ENCODE data around the gene TELO2. TPM values are rescaled to one million over a fixed set of nuclear protein-coding genes. Genes with fewer than 3 reads are reported as not detected.

The TELO2 gene
- total and polyA plus RNA-seq, 4 donors: 12.9 to 19.3 (median 16.2) TPM

DNA sequence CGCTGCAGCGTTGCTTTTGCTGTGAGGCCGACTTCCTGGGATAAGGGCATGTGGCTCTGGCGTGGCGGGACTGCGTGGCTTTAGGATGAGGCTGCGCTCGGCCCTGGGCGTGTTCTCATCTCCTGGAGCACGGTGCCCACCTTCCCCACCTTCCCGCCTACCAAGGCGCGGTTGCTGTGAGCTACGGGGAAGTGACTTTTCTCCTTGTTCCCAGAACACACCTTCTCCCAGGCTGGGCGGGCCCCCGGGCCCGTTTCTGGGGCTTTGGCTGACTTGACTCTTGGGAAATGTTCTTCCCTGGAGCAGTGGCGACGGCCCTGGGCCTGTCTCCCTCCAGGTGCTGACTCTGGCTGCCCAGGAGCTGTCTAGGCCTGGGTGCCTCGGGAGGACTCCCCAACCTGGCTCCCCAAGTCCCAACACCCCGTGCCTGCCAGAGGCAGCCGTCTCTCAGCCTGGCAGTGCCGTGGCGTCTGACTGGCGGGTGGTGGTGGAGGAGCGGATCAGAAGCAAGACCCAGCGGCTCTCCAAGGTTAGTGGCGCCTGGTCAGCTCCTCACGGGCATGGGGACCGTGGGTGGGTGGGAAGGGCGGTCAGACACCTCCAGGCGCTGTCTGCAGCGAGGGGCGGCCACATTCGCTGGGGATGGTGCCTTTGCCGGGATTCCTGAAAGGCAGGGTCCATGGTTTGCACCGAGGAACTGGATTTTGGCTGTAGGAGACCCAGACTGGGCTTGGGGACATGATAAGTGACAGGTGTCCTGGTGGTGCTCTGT, 12.1 kb downstream of the TELO2 start:
- no peaks in the 10 kb centered on the region for H3K9me3 ChIP-seq (ENCODE audit: control insufficient read depth in 4 of 4, low read length in 3 of 4)
- TF ChIP-seq CTCF (IDR thresholded peaks at IDR 0.05; ENCODE audit: low read depth, low read length, missing input control) (no peak), YY1 (IDR thresholded peaks at IDR 0.05) (no peak), SP1 (IDR thresholded peaks at IDR 0.05) (no peak), HNF4A (conservative IDR thresholded peaks at IDR 0.05) (no peak), RAD21 (IDR thresholded peaks at IDR 0.05) (no peak), ZBTB33 (IDR thresholded peaks at IDR 0.05) (no peak), TAF1 (conservative IDR thresholded peaks at IDR 0.05) (no peak), FOXA2 (IDR thresholded peaks at IDR 0.05) (no peak)
- TF ChIP-seq, protein P1, sequence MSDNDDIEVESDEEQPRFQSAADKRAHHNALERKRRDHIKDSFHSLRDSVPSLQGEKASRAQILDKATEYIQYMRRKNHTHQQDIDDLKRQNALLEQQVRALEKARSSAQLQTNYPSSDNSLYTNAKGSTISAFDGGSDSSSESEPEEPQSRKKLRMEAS (IDR thresholded peaks at IDR 0.05): no peak
- peaks cover 4 to 36% (median 19%) of the 10 kb centered on the region in 4 donors for H3K36me3 ChIP-seq (ENCODE audit: control insufficient read depth in 4 of 4, insufficient read depth in 3 of 4, low read depth in 1 of 4, low read length in 3 of 4)
- H3K9ac ChIP-seq (ENCODE audit: low read depth in 1 of 2, low read length in 2 of 2): no peak overlapping the region
- H3K4me1 ChIP-seq (ENCODE audit: control insufficient read depth in 4 of 4, insufficient read depth in 4 of 4, low read length in 3 of 4): no peaks in the 10 kb centered on the region
- WGBS: 97% methylated on average over 37 of the region's 37 CpGs
- no peak for DNase-seq (ENCODE audit: low spot score)
- H3K27ac ChIP-seq (ENCODE audit: low read depth in 1 of 2, low read length in 2 of 2): no peak overlapping the region
- no peaks in the 10 kb centered on the region for H3K27me3 ChIP-seq (ENCODE audit: control insufficient read depth in 4 of 4, insufficient read depth in 4 of 4, low read length in 3 of 4)
- H3K4me3 ChIP-seq (ENCODE audit: low read depth in 1 of 3, low read length in 3 of 3): no peak overlapping the region

DNA sequence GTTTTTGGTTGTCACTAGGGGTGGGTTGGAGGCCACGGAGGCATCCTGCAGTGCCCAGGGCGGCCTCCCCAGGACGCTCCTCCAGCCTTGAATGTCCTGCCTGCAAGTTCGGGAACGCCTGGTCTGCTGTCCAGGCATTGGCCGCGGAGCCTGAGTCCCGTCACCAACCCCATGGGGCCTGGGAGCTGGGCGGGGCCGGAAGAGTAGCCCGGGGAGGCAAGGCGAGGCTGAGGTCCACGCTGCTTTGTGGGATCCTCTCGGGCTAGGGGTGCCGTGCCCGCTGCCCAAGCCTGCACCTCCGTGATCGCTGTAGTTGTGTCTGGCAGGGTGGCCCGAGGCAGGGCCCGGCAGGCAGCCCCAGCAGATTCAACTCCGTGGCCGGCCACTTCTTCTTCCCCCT, 12.8 kb downstream of the TELO2 start:
- TF ChIP-seq NR2F2 (IDR thresholded peaks at IDR 0.05) (no peak), FOXA2 (IDR thresholded peaks at IDR 0.05) (no peak), TAF1 (conservative IDR thresholded peaks at IDR 0.05) (no peak), JUND (IDR thresholded peaks at IDR 0.05) (no peak), CTCF (IDR thresholded peaks at IDR 0.05; ENCODE audit: low read depth, low read length, missing input control) (no peak), HNF4A (conservative IDR thresholded peaks at IDR 0.05) (no peak), HNF4G (IDR thresholded peaks at IDR 0.05) (no peak), REST (IDR thresholded peaks at IDR 0.05) (no peak)
- TF ChIP-seq, protein P1 (IDR thresholded peaks at IDR 0.05): no peak
- Histone ChIP-seq H3K36me3 (ENCODE audit: control insufficient read depth in 4 of 4, insufficient read depth in 3 of 4, low read depth in 1 of 4, low read length in 3 of 4) (peaks cover 4 to 34% (median 20%) of the 10 kb centered on the region in 4 donors), H3K4me1 (ENCODE audit: control insufficient read depth in 4 of 4, insufficient read depth in 4 of 4, low read length in 3 of 4) (no peaks in the 10 kb centered on the region), H3K9ac (ENCODE audit: low read depth in 1 of 2, low read length in 2 of 2) (no peak overlapping the region), H3K27ac (ENCODE audit: low read depth in 1 of 2, low read length in 2 of 2) (no peak overlapping the region), H3K9me3 (ENCODE audit: control insufficient read depth in 4 of 4, low read length in 3 of 4) (no peaks in the 10 kb centered on the region), H3K4me3 (ENCODE audit: low read depth in 1 of 3, low read length in 3 of 3) (no peak overlapping the region), H3K27me3 (ENCODE audit: control insufficient read depth in 4 of 4, insufficient read depth in 4 of 4, low read length in 3 of 4) (no peaks in the 10 kb centered on the region)
- 97% methylated on average over 22 of the region's 22 CpGs for WGBS
- DNase-seq (ENCODE audit: low spot score): no peak
